ENCODE measurements around the gene KRTAP4-4. TPM values are rescaled to one million over a fixed set of nuclear protein-coding genes. Genes with fewer than 3 reads are reported as not detected.
"Not testable (repeated sequence)": the region's sequence is repeated elsewhere in the genome, so short reads cannot be mapped to it uniquely, and the experiment has no call there.

Gene KRTAP4-4
- total RNA-seq, 1 donor from 2014 or later, result not detected

DNA sequence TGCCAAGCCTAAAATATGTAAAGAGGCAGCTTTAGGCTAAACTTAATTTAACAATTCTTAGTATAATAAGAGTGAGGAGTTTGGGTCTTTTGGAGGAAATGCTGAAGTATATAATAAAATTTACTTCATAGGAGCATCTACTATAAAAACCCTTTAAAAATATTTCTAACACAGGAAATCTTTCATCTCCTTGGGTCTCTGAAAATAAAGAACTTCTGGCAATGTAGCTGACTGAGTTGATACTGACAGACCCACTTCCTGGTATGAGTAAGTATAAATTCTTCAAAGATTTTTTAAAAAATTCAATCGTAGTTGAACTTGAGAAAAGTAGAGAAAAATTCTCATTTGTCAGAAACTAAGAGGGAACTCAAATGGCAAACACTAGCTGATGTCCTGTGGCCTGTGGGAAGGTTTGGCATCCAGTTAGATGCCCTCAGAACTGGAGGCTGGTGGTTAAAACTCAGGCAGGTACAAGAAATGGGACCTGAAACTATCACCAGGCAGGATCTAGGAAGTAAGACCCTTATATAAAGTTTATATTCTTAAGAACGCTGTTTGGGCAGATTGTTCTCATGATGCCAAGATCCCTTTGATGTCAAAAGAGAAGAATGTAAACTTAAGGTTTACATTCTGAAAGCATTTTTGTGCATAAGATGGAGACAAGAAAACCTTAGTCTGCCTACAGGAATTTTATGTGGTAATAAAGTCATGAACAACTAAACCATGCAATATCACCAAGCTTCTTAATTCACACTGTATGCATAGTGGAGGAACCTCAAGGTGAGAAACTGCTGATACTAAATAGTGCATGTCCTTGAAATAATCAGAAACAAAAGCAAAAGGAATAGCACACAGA, 26.4 kb downstream of the KRTAP4-4 start:
- Histone ChIP-seq H3K27ac (no peak overlapping the region), H3K4me3 (no peak overlapping the region), H3K4me1 (no peaks in the 10 kb centered on the region), H3K9me3 (no peaks in the 10 kb centered on the region), H3K36me3 (no peaks in the 10 kb centered on the region), H3K27me3 (no peaks in the 10 kb centered on the region)
- DNase-seq (ENCODE audit: extremely low spot score in 2 of 2), result no peak
- intact Hi-C loops (cut with DNase I), result no loop called here
- TF ChIP-seq POLR2A (IDR thresholded peaks at IDR 0.05), result no peak
- TF ChIP-seq POLR2AphosphoS5 (IDR thresholded peaks at IDR 0.05; ENCODE audit: insufficient read depth in 1 of 2, low read depth in 1 of 2), result no peak
- TF ChIP-seq, protein P1, sequence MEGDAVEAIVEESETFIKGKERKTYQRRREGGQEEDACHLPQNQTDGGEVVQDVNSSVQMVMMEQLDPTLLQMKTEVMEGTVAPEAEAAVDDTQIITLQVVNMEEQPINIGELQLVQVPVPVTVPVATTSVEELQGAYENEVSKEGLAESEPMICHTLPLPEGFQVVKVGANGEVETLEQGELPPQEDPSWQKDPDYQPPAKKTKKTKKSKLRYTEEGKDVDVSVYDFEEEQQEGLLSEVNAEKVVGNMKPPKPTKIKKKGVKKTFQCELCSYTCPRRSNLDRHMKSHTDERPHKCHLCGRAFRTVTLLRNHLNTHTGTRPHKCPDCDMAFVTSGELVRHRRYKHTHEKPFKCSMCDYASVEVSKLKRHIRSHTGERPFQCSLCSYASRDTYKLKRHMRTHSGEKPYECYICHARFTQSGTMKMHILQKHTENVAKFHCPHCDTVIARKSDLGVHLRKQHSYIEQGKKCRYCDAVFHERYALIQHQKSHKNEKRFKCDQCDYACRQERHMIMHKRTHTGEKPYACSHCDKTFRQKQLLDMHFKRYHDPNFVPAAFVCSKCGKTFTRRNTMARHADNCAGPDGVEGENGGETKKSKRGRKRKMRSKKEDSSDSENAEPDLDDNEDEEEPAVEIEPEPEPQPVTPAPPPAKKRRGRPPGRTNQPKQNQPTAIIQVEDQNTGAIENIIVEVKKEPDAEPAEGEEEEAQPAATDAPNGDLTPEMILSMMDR (IDR thresholded peaks at IDR 0.05), result no peak

DNA sequence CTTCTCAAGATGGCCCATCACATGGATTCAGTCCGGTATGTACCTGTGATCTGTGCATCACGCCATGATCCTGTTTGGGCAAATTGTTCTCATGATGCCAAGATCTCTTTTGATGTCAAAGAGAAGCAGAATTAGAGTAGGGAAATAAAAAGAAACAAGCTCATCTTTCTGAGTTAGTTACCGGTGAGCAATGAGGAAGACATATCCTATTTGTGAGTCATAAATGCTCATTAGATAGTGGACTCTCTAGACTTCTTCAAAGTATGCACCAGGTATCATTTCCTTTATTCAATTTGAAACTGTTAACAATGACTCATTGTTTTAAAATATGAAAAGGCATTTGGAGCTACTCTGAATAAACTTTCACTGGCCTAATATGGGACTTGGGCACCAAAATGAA, 28.6 kb downstream of the KRTAP4-4 start:
- H3K27ac ChIP-seq, result no peak overlapping the region

DNA sequence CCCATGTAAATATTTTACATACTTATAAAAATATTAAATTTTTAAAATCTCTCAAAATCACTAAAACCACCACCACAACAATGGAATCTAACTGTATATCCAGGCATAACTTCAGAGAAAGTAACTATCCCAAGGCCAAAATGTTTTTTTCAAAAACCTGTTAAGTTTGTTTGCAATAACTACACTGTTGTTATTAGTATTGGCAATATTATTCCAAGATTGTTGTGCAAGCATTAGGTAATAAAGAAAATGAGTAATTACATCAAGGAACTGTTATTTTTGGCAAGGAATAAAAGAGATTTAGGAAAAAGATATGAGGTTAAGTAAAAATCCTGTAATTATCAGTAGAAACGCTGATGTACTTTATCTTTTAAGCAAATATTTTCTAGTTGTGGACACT, 33.2 kb downstream of the KRTAP4-4 start:
- no peaks in the 10 kb centered on the region for H3K36me3 ChIP-seq
- no peaks in the 10 kb centered on the region for H3K4me1 ChIP-seq
- no peak overlapping the region for H3K4me3 ChIP-seq
- no peak for DNase-seq (ENCODE audit: extremely low spot score in 2 of 2)
- no peaks in the 10 kb centered on the region for H3K9me3 ChIP-seq
- intact Hi-C loops (cut with DNase I), result no loop called here
- H3K27me3 ChIP-seq, result no peaks in the 10 kb centered on the region
- no peak overlapping the region for H3K27ac ChIP-seq
- TF ChIP-seq, protein P1 (IDR thresholded peaks at IDR 0.05), result no peak
- TF ChIP-seq POLR2AphosphoS5 (IDR thresholded peaks at IDR 0.05; ENCODE audit: insufficient read depth in 1 of 2, low read depth in 1 of 2) (no peak), POLR2A (IDR thresholded peaks at IDR 0.05) (no peak)

More for the DNA sequence above, 28.6 kb downstream of the KRTAP4-4 start:
- no peak for DNase-seq (ENCODE audit: extremely low spot score in 2 of 2)
- Histone ChIP-seq H3K4me1 (no peaks in the 10 kb centered on the region), H3K27me3 (no peaks in the 10 kb centered on the region), H3K36me3 (no peaks in the 10 kb centered on the region), H3K4me3 (no peak overlapping the region), H3K9me3 (no peaks in the 10 kb centered on the region)
- TF ChIP-seq, protein P1 (IDR thresholded peaks at IDR 0.05), result no peak
- TF ChIP-seq POLR2AphosphoS5 (IDR thresholded peaks at IDR 0.05; ENCODE audit: insufficient read depth in 1 of 2, low read depth in 1 of 2), result no peak
- no peak for TF ChIP-seq POLR2A (IDR thresholded peaks at IDR 0.05)
- intact Hi-C loops (cut with DNase I), result no loop called here

DNA sequence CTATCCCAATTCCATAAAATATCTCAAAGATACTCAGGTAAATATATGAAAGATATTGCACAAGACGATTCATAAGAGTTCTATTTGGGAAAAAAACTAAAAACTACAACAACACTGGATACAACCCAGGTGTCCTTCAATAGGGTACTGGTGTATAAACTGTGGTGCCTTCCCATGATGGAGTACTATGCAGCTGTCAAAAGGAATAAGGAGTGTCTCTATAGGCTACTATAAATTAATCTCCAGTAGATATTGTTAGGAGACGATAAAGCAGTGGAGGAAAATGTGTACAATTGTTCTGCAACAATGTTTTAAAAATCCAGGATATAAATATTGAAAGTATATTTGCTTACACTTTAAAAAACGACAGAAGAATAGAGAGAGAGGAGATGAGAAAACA, 34.1 kb downstream of the KRTAP4-4 start:
- intact Hi-C loops (cut with DNase I), result no loop called here
- TF ChIP-seq, protein P1 (IDR thresholded peaks at IDR 0.05), result no peak
- TF ChIP-seq POLR2A (IDR thresholded peaks at IDR 0.05) (no peak), POLR2AphosphoS5 (IDR thresholded peaks at IDR 0.05; ENCODE audit: insufficient read depth in 1 of 2, low read depth in 1 of 2) (no peak)
- DNase-seq (ENCODE audit: extremely low spot score in 2 of 2), result no peak
- Histone ChIP-seq H3K27ac (no peak overlapping the region), H3K4me1 (no peaks in the 10 kb centered on the region), H3K4me3 (no peak overlapping the region), H3K36me3 (no peaks in the 10 kb centered on the region), H3K27me3 (no peaks in the 10 kb centered on the region), H3K9me3 (no peaks in the 10 kb centered on the region)

DNA sequence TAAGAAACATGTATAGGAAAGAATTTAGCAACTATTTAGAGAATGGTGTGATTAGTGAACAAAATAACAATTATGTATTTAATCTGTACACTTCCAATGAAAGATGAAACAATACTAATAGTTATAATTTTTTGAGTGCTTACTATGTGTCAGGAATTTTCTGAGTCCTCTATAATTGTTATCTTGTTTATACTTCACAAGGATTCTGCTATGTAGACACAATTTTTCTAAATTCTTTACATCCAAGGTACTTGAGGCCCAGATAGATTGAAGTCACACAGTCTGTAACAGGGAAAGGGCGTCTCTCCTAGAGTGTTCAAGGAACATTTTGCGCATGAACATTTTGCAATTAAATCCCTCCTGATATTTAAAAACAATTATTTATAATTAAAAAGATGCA, 35.5 kb downstream of the KRTAP4-4 start:
- no peak for DNase-seq (ENCODE audit: extremely low spot score in 2 of 2)
- intact Hi-C loops (cut with DNase I), result no loop called here
- H3K27me3 ChIP-seq, result no peaks in the 10 kb centered on the region
- TF ChIP-seq, protein P1 (IDR thresholded peaks at IDR 0.05), result no peak
- TF ChIP-seq POLR2A (IDR thresholded peaks at IDR 0.05) (no peak), POLR2AphosphoS5 (IDR thresholded peaks at IDR 0.05; ENCODE audit: insufficient read depth in 1 of 2, low read depth in 1 of 2) (no peak)
- no peak overlapping the region for H3K4me3 ChIP-seq
- H3K9me3 ChIP-seq, result no peaks in the 10 kb centered on the region
- no peaks in the 10 kb centered on the region for H3K4me1 ChIP-seq
- H3K27ac ChIP-seq, result no peak overlapping the region
- no peaks in the 10 kb centered on the region for H3K36me3 ChIP-seq

DNA sequence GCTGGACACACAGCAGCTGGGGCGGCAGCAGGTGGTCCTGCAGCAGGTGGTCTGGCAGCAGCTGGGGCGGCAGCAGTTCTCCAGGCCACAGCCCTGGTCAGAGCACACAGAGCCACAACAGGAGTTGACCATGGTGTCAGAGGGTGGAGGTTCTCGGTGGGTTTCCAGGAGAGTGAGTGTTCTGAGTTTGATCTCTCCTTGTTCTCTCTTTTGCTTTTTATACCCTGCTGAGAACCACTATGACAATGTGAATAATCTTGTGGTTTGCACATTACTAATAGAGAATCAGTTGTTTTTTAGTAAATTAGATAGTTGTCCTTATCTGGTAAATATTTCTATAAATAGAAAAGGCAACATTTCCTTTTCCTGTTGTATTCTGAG, 36.6 kb downstream of the KRTAP4-4 start, which contains the start of gene KRTAP4-12:
KRTAP4-12 (minus strand) TSS at position 192 of the 381 bp plus-strand sequence; CDS start at position 132, 60 bp downstream.
- intact Hi-C loops (cut with DNase I); H3K27me3 ChIP-seq; H3K36me3 ChIP-seq; H3K27ac ChIP-seq; H3K9me3 ChIP-seq; H3K4me1 ChIP-seq; H3K4me3 ChIP-seq; DNase-seq (ENCODE audit: extremely low spot score in 2 of 2): not testable (repeated sequence)

DNA sequence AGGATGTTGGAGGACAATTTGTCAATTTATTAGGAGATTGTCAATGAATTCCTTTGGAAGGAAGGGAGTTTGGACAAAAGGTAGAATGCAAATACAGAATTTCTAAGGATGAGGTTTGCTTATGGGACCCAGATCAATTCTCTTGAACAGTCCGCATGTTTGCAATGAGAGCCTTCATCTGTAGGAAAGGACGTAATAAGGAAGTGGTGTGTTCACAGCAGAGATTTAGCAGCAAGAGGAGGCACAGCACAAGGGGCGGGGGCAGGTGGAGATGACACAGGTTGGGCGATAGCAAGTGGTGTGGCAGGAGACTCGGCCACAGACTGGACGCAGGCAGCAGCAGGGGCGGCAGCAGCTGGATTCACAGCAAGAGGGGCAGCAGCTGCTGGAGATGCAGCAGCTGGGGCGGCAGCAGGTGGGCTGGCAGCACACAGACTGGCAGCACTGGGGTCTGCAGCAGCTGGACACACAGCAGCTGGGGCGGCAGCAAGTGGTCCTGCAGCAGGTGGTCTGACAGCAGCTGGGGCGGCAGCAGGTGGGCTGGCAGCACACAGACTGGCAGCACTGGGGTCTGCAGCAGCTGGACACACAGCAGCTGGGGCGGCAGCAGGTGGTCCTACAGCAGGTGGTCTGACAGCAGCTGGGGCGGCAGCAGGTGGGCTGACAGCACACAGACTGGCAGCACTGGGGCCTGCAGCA, 37.1 kb downstream of the KRTAP4-4 start:
- H3K4me3 ChIP-seq; H3K4me1 ChIP-seq; H3K27ac ChIP-seq; intact Hi-C loops (cut with DNase I); H3K9me3 ChIP-seq; DNase-seq (ENCODE audit: extremely low spot score in 2 of 2); H3K27me3 ChIP-seq; H3K36me3 ChIP-seq: not testable (repeated sequence)
